ENCODE results near the gene IL10RB. TPM values are rescaled to one million over a fixed set of nuclear protein-coding genes. Genes with fewer than 3 reads are reported as not detected.
A peak's percentile ranks its signal among the peaks of the same experiment; 100 is the strongest.

The IL10RB gene
- total and polyA plus RNA-seq, 2 of the 13 experiments (the other 11 are each of a cell fraction or from before 2014, with no cell fraction given): 17.4 to 18.2 TPM

- TF ChIP-seq ZNF552 (CRISPR knock-in tag; IDR thresholded peaks at IDR 0.05; ENCODE audit: borderline replicate concordance) (no peak), SP4 (CRISPR knock-in tag; IDR thresholded peaks at IDR 0.05) (peak; percentile 64), ZNF766 (CRISPR knock-in tag; IDR thresholded peaks at IDR 0.05; ENCODE audit: borderline replicate concordance) (no peak), ZNF256 (CRISPR knock-in tag; conservative IDR thresholded peaks at IDR 0.05) (0 out of 2 replicates have a peak, but pooled peaks have one; percentile 32), HMGA1 (CRISPR knock-in tag; conservative IDR thresholded peaks at IDR 0.05) (no peak), PTBP1 (IDR thresholded peaks at IDR 0.05; ENCODE audit: low read depth, low read length, poor library complexity, severe bottlenecking) (no peak), TFDP2 (CRISPR knock-in tag; IDR thresholded peaks at IDR 0.05) (peak; percentile 51), ZBTB7B (CRISPR knock-in tag; IDR thresholded peaks at IDR 0.05) (no peak), GMEB1 (CRISPR knock-in tag; IDR thresholded peaks at IDR 0.05; ENCODE audit: borderline replicate concordance) (no peak), ZNF142 (CRISPR knock-in tag; IDR thresholded peaks at IDR 0.05) (no peak), NFAT5 (CRISPR knock-in tag; IDR thresholded peaks at IDR 0.05) (peak; percentile 86; the same call in 1 of the 2 replicates), MZF1 (CRISPR knock-in tag; IDR thresholded peaks at IDR 0.05; ENCODE audit: borderline replicate concordance) (no peak), ZNF740 (CRISPR knock-in tag; IDR thresholded peaks at IDR 0.05) (no peak), HOXA5 (CRISPR knock-in tag; IDR thresholded peaks at IDR 0.05) (no peak; the same call in 1 of the 2 replicates)
Measured at GRCh38 chr21:33229784-33230544, 36.2 kb upstream of the IL10RB start, which contains the start of gene IFNAR2 (continued).
